ENCODE data around the gene IFT22. TPM values are rescaled to one million over a fixed set of nuclear protein-coding genes. Genes with fewer than 3 reads are reported as not detected.
"Not testable (repeated sequence)": the region's sequence is repeated elsewhere in the genome, so short reads cannot be mapped to it uniquely, and the experiment has no call there.

The IFT22 gene
- total RNA-seq, 1 experiment from 2014 or later: 21.3 TPM

DNA sequence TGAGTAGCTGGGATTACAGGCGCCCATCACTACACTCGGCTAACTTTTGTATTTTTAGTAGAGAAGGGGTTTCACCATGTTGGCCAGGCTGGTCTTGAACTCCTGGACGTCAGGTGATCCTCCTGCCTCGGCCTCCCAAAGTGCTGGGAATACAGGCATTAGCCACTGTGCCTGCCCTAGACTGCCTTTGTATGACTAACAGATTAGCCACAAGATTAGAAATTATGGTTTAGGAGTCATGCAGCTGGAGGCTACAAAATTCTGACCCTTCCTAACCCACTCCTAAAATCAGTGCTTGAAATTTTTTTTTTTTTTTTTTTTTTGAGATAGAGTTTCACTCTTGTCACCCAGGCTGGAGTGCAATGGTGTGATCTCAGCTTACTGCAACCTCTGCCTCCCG, 29.0 kb downstream of the IFT22 start:
- H3K4me1 ChIP-seq (ENCODE audit: insufficient read depth, low read length): peaks cover 11% of the 10 kb centered on the region; the same call in 1 of the 2 replicates
- not testable (repeated sequence) for H3K9me3 Mint-ChIP-seq; H3K23me2 ChIP-seq (ENCODE audit: insufficient read length, low read depth, low read length, poor library complexity, severe bottlenecking); DNase-seq; H3T11ph ChIP-seq (ENCODE audit: low read length); H3K23ac ChIP-seq (ENCODE audit: insufficient read length, low read depth, low read length); H2BK120ac ChIP-seq (ENCODE audit: low read depth, low read length, poor library complexity, severe bottlenecking); H3K9me3 ChIP-seq (ENCODE audit: control insufficient read depth, low read depth, low read length); H2AK5ac ChIP-seq (ENCODE audit: insufficient read length, low read length); H2BK5ac ChIP-seq (ENCODE audit: insufficient read length, low read length); H2AFZ ChIP-seq (ENCODE audit: low read length); H3K14ac ChIP-seq (ENCODE audit: insufficient read depth, low read length); H3K79me1 ChIP-seq (ENCODE audit: insufficient read depth, low read depth, low read length, poor library complexity, severe bottlenecking); H3K27ac ChIP-seq (ENCODE audit: insufficient read length, low read depth, low read length); H4K8ac ChIP-seq (replicated peaks; ENCODE audit: insufficient read length, low read depth, low read length); H3K18ac ChIP-seq (ENCODE audit: insufficient read length, low read depth, low read length); H2BK15ac ChIP-seq (ENCODE audit: low read depth, low read length); H2BK20ac ChIP-seq (ENCODE audit: low read depth, low read length, poor library complexity, severe bottlenecking); H3K4ac ChIP-seq (ENCODE audit: low read depth, low read length); H3K27me3 Mint-ChIP-seq (ENCODE audit: low read depth); H3K56ac ChIP-seq (ENCODE audit: insufficient read length, low read depth, low read length); H3K27me3 ChIP-seq (ENCODE audit: insufficient read depth, low read length); H2BK12ac ChIP-seq (ENCODE audit: insufficient read length, low read depth, low read length); H3K4me2 ChIP-seq (ENCODE audit: insufficient read depth, insufficient read length, low read length); H3K36me3 Mint-ChIP-seq (ENCODE audit: insufficient read depth in 1 of 3, low read depth in 3 of 3); H3K79me2 ChIP-seq (ENCODE audit: insufficient read depth, low read length); H3K9ac ChIP-seq (ENCODE audit: extremely low read depth, insufficient read length, low read length); H4K5ac ChIP-seq (ENCODE audit: insufficient read length, low read depth, low read length); H4K20me1 ChIP-seq (ENCODE audit: control insufficient read depth, insufficient read depth, insufficient read length)
- peaks cover 50 to 54% of the 10 kb centered on the region in 2 experiments for H3K4me1 Mint-ChIP-seq
- 0 out of 5 replicates have a peak overlapping the region, but pooled peaks of 1 of the 2 experiments have one; percentile 17 for H3K4me3 Mint-ChIP-seq
- no CpG with 5 or more reads among the region's 5 CpGs for WGBS (ENCODE audit: extremely low coverage, insufficient read length, low lambda C conversion rate)
- H4K91ac ChIP-seq (ENCODE audit: insufficient read length, low read depth, low read length): peak overlapping the region; percentile 21
- peak overlapping the region in 2 of 3 experiments; percentile 99; a peak in 5 of 7 replicates for H3K27ac Mint-ChIP-seq

Measured in H9 (cell line).